Vagina (tissue), 2 donors: ENCODE measurements around the gene EFNB2. TPM values are rescaled to one million over a fixed set of nuclear protein-coding genes. Genes with fewer than 3 reads are reported as not detected.

Source experiments
- DNase-seq, 2 donors: peaks; one replicate each; pipeline ENCODE4 v3.0.0-alpha.2; 2017; ENCODE audit errors: extremely low spot score in 2 of 2
- H3K27ac ChIP-seq: fragments of 200-600 bp; sonication (generic); one replicate; pipeline ENCODE4 v1.5.1; 2019
- H3K27me3 ChIP-seq: fragments of 200-600 bp; sonication (generic); one replicate; pipeline ENCODE4 v1.5.1; 2019
- H3K36me3 ChIP-seq, 2 donors: fragments of 200-600 bp; sonication (generic); one replicate each; pipeline ENCODE4 v1.5.1; 2017 to 2019
- H3K4me1 ChIP-seq: fragments of 200-600 bp; sonication (generic); one replicate; pipeline ENCODE4 v1.5.1; 2019
- H3K4me3 ChIP-seq, 2 donors: fragments of 200-600 bp; sonication (generic); 1 replicate in 1 of 2; 2 replicates in 1 of 2; pipeline ENCODE4 v1.5.1; 2016 to 2019
- H3K9me3 ChIP-seq: fragments of 200-600 bp; sonication (generic); one replicate; pipeline ENCODE4 v1.5.1; 2019
- CTCF ChIP-seq, 3 experiments: fragments of 450-650 bp in 2 of 3; fragments of 200-600 bp in 1 of 3; sonication (generic) in 1 of 3; IDR thresholded peaks; one replicate each; pipeline ENCODE4 v1.5.1; 2017 to 2019; ENCODE audit warnings: antibody characterized with exemption in 3 of 3, mild to moderate bottlenecking in 2 of 3, moderate library complexity in 2 of 3
- POLR2A ChIP-seq, 2 donors: fragments of 450-650 bp; IDR thresholded peaks; one replicate each; pipeline ENCODE4 v1.6.1; 2017; ENCODE audit warnings: antibody characterized with exemption in 2 of 2, mild to moderate bottlenecking in 2 of 2, moderate library complexity in 2 of 2
- POLR2AphosphoS5 ChIP-seq, 2 donors: sonication (generic); formaldehyde crosslinking; IDR thresholded peaks; one replicate each; pipeline ENCODE4 v1.9.0; 2017; ENCODE audit warnings: antibody characterized with exemption in 2 of 2, mild to moderate bottlenecking in 2 of 2, low read depth in 1 of 2; ENCODE audit not compliant: insufficient read depth in 1 of 2
- intact Hi-C: fragments of 100-400 bp; cut with DNase I; formaldehyde crosslinking; loops from one replicate; pipeline ENCODE4 v1.15.1; 2023
- total RNA-seq: library from RNA; depleted of rRNA; stranded (reverse); fragments of >200 nt; gene quantifications from one replicate; pipeline ENCODE4 v1.2.3, GENCODE V29; 2016

Gene EFNB2
- total RNA-seq, 1 donor from 2014 or later, result 17.9 TPM

- Histone ChIP-seq H3K4me3 (no peak overlapping the region), H3K27ac (no peak overlapping the region), H3K9me3 (no peaks in the 10 kb centered on the region), H3K36me3 (peaks cover 0 to 19% of the 10 kb centered on the region in 2 donors), H3K27me3 (no peaks in the 10 kb centered on the region), H3K4me1 (peaks cover 6% of the 10 kb centered on the region)
- intact Hi-C loops, result no loop called here
- DNase-seq, result no peak
- TF ChIP-seq POLR2A (IDR thresholded peaks at IDR 0.05) (no peak), POLR2AphosphoS5 (IDR thresholded peaks at IDR 0.05; ENCODE audit: insufficient read depth in 1 of 2, low read depth in 1 of 2) (no peak), CTCF (IDR thresholded peaks at IDR 0.05) (no peak)
Observed at GRCh38 chr13:106489849-106490568, 45.5 kb downstream of the EFNB2 start.

- intact Hi-C loops, result no loop called here
- no peak overlapping the region for H3K27ac ChIP-seq
- H3K27me3 ChIP-seq, result no peaks in the 10 kb centered on the region
- peaks cover 0 to 19% of the 10 kb centered on the region in 2 donors for H3K36me3 ChIP-seq
- H3K9me3 ChIP-seq, result no peaks in the 10 kb centered on the region
- peaks cover 18% of the 10 kb centered on the region for H3K4me1 ChIP-seq
- no peak for DNase-seq
- TF ChIP-seq POLR2AphosphoS5 (IDR thresholded peaks at IDR 0.05; ENCODE audit: insufficient read depth in 1 of 2, low read depth in 1 of 2), result no peak
- no peak for TF ChIP-seq CTCF (IDR thresholded peaks at IDR 0.05)
- TF ChIP-seq POLR2A (IDR thresholded peaks at IDR 0.05), result no peak
- no peak overlapping the region for H3K4me3 ChIP-seq
Observed at GRCh38 chr13:106488686-106489085, 46.8 kb downstream of the EFNB2 start.

GRCh38 chr13:106488076-106488475 is 47.4 kb downstream of the EFNB2 start:
- Histone ChIP-seq H3K4me3 (no peak overlapping the region), H3K27ac (no peak overlapping the region), H3K36me3 (peaks cover 0 to 16% of the 10 kb centered on the region in 2 donors), H3K9me3 (no peaks in the 10 kb centered on the region), H3K4me1 (peaks cover 18% of the 10 kb centered on the region), H3K27me3 (no peaks in the 10 kb centered on the region)
- intact Hi-C loops, result no loop called here
- TF ChIP-seq CTCF (IDR thresholded peaks at IDR 0.05), result no peak
- no peak for TF ChIP-seq POLR2A (IDR thresholded peaks at IDR 0.05)
- no peak for TF ChIP-seq POLR2AphosphoS5 (IDR thresholded peaks at IDR 0.05; ENCODE audit: insufficient read depth in 1 of 2, low read depth in 1 of 2)
- no peak for DNase-seq

- no peak for DNase-seq
- no peak for TF ChIP-seq POLR2A (IDR thresholded peaks at IDR 0.05)
- TF ChIP-seq POLR2AphosphoS5 (IDR thresholded peaks at IDR 0.05; ENCODE audit: insufficient read depth in 1 of 2, low read depth in 1 of 2), result no peak
- no peak for TF ChIP-seq CTCF (IDR thresholded peaks at IDR 0.05)
- Histone ChIP-seq H3K9me3 (no peaks in the 10 kb centered on the region), H3K27me3 (no peaks in the 10 kb centered on the region), H3K27ac (no peak overlapping the region), H3K36me3 (peaks cover 0 to 6% of the 10 kb centered on the region in 2 donors), H3K4me3 (no peak overlapping the region), H3K4me1 (peaks cover 18% of the 10 kb centered on the region)
- intact Hi-C loops, result no loop called here
Observed at GRCh38 chr13:106487129-106487528, 48.3 kb downstream of the EFNB2 start.

GRCh38 chr13:106486287-106486686 is 49.2 kb downstream of the EFNB2 start:
- H3K27ac ChIP-seq, result no peak overlapping the region
- no peaks in the 10 kb centered on the region for H3K9me3 ChIP-seq
- intact Hi-C loops, result no loop called here
- DNase-seq, result no peak
- no peak overlapping the region for H3K4me3 ChIP-seq
- no peaks in the 10 kb centered on the region for H3K36me3 ChIP-seq
- H3K27me3 ChIP-seq, result no peaks in the 10 kb centered on the region
- TF ChIP-seq POLR2AphosphoS5 (IDR thresholded peaks at IDR 0.05; ENCODE audit: insufficient read depth in 1 of 2, low read depth in 1 of 2) (no peak), CTCF (IDR thresholded peaks at IDR 0.05) (no peak), POLR2A (IDR thresholded peaks at IDR 0.05) (no peak)
- peaks cover 18% of the 10 kb centered on the region for H3K4me1 ChIP-seq
